ENCODE results near the gene RNF5. TPM values are rescaled to one million over a fixed set of nuclear protein-coding genes. Genes with fewer than 3 reads are reported as not detected.

Gene RNF5
- total and polyA plus RNA-seq, 2 of the 4 experiments (the other 2 are of a cell fraction), result 18.8 to 41.4 TPM

GRCh38 chr6:32129297-32130088, 48.7 kb upstream of the RNF5 start:
- H3K79me1 ChIP-seq (ENCODE audit: low read depth in 1 of 2, low read length in 2 of 2), result peaks cover 31 to 40% of the 10 kb centered on the region in 2 experiments
- intact Hi-C loops (cut with micrococcal nuclease) (loop anchor here (1.0 kb wide), 1 partner anchor 66 kb away; no protein-coding TSS in a partner anchor), dilution Hi-C loops (cut with HindIII; ENCODE audit: low sequenced_read_pairs, unreplicated experiment) (no loop called here), in situ Hi-C loops (cut with MboI; ENCODE audit: low sequenced_read_pairs) (no loop called here)
- H2BK15ac ChIP-seq (ENCODE audit: low read depth, low read length), result no peak overlapping the region
- ChIA-PET CTCF (interaction anchor here (2.4 kb wide), 1 partner anchor 11 kb away, joined by 12 read pairs; no protein-coding TSS in a partner anchor), POLR2A (ENCODE audit: unreplicated experiment) (interaction anchor here (0.7 kb wide), 1 partner anchor 82 kb away, joined by 3 read pairs; no protein-coding TSS in a partner anchor)
- no peak for TF ChIP-seq MXI1 (IDR thresholded peaks at IDR 0.05; ENCODE audit: borderline replicate concordance, low read depth, low read length)
- TF ChIP-seq POLR2A (IDR thresholded peaks at IDR 0.05; ENCODE audit: low read depth, low read length), result no peak
- TF ChIP-seq SMC3 (IDR thresholded peaks at IDR 0.05; ENCODE audit: low read depth, low read length), result no peak
- TF ChIP-seq CTCF (conservative IDR thresholded peaks at IDR 0.05; ENCODE audit: low read depth, low read length), result no peak
- no peak for TF ChIP-seq CEBPB (IDR thresholded peaks at IDR 0.05; ENCODE audit: low read depth, low read length)
- no peak for TF ChIP-seq ELK1 (IDR thresholded peaks at IDR 0.05; ENCODE audit: borderline replicate concordance, low read depth, low read length)
- no peak for TF ChIP-seq RAD21 (IDR thresholded peaks at IDR 0.05; ENCODE audit: low read length)
- TF ChIP-seq MAZ (IDR thresholded peaks at IDR 0.05; ENCODE audit: borderline replicate concordance, low read depth, low read length), result no peak
- no peak for TF ChIP-seq FOS (IDR thresholded peaks at IDR 0.05; ENCODE audit: low read depth, low read length)
- no peaks in the 10 kb centered on the region for H3K27me3 ChIP-seq (ENCODE audit: control insufficient read depth, insufficient read depth, low read length)
- H3K4me2 ChIP-seq (ENCODE audit: low read depth, low read length), result peak overlapping the region; percentile 88
- H3K9me3 ChIP-seq (ENCODE audit: control insufficient read depth, insufficient read depth, low read length), result no peaks in the 10 kb centered on the region
- peak overlapping the region; percentile 86 for H3K4ac ChIP-seq (ENCODE audit: low read depth, low read length)
- BruUV-seq (replicated peaks), result no TSS peak
- peak overlapping the region; percentile 87 for H2AK9ac ChIP-seq (replicated peaks; ENCODE audit: low read depth, low read length, poor library complexity)
- peaks cover 10% of the 10 kb centered on the region for H3K9me1 ChIP-seq (ENCODE audit: insufficient read depth, low read length)
- peak overlapping the region; percentile 73 for H4K91ac ChIP-seq (ENCODE audit: insufficient read depth, low read depth, low read length)
- H4K5ac ChIP-seq (ENCODE audit: low read depth, low read length), result peak overlapping the region; percentile 51
- peak overlapping the region; percentile 84 for H3K27ac ChIP-seq (ENCODE audit: insufficient read depth, low read length)
- H3K9ac ChIP-seq (ENCODE audit: low read depth, low read length), result peak overlapping the region; percentile 66
- peak overlapping the region; percentile 31 for H2AK5ac ChIP-seq (ENCODE audit: low read depth, low read length)
- H3K4me3 ChIP-seq (ENCODE audit: insufficient read depth, low read depth, low read length), result peak overlapping the region; percentile 72
- H3K14ac ChIP-seq (replicated peaks; ENCODE audit: low read depth, low read length), result peak overlapping the region; percentile 87
- H3K36me3 ChIP-seq (ENCODE audit: control insufficient read depth, insufficient read depth, low read length), result peaks cover 3% of the 10 kb centered on the region; the same call in 1 of the 2 replicates
- H3K4me1 ChIP-seq (ENCODE audit: control insufficient read depth, insufficient read depth, low read length), result peaks cover 8% of the 10 kb centered on the region
- H4K8ac ChIP-seq (ENCODE audit: low read depth in 2 of 2, low read length in 2 of 2), result peak overlapping the region; percentile 83 to 88
- H3K18ac ChIP-seq (ENCODE audit: low read depth, low read length), result no peak overlapping the region
- 72% methylated on average over 9 of the region's 22 CpGs; no CpG with 5 or more reads in 1 of the 2 experiments for WGBS, 2 experiments (ENCODE audit: extremely low coverage in 2 of 2, insufficient read length in 1 of 2)
- peak overlapping the region; percentile 85 for H2BK120ac ChIP-seq (ENCODE audit: low read depth, low read length)
- H4K20me1 ChIP-seq (ENCODE audit: insufficient read depth, low read length), result no peaks in the 10 kb centered on the region
- peak overlapping the region; percentile 61 for H3K56ac ChIP-seq (ENCODE audit: extremely low read depth, insufficient read depth, low read length)
- DNase-seq (no peak), ATAC-seq (ENCODE audit: low read depth) (peak; percentile 4)
- peak overlapping the region; percentile 97 for H2AFZ ChIP-seq (replicated peaks; ENCODE audit: low read length, poor library complexity)
- H3K23ac ChIP-seq (ENCODE audit: low read depth, low read length), result peak overlapping the region; percentile 75; the same call in 1 of the 2 replicates
- H2BK20ac ChIP-seq (ENCODE audit: low read depth, low read length), result peak overlapping the region; percentile 59; the same call in 1 of the 2 replicates
- H2BK5ac ChIP-seq (ENCODE audit: low read depth, low read length, poor library complexity, severe bottlenecking), result peak overlapping the region; percentile 80

Measured in IMR-90 (cell line).